HepG2 (cell line): ENCODE measurements around the gene KRTAP3-3. TPM values are rescaled to one million over a fixed set of nuclear protein-coding genes. Genes with fewer than 3 reads are reported as not detected.

Experiments used
- AHR ChIP-seq: IDR thresholded peaks from 2 replicates; pipeline ENCODE4 v1.6.1; 2018; ENCODE audit warnings: missing genetic modification reagents, missing compliant biosample characterization
- BHLHE40 ChIP-seq: IDR thresholded peaks from 2 replicates; pipeline ENCODE4 v1.6.1; 2011; ENCODE audit warnings: low read length, improper control_type of control experiment
- ERF ChIP-seq: IDR thresholded peaks from 2 replicates; pipeline ENCODE4 v1.6.1; 2018; ENCODE audit warnings: missing biosample characterization, missing genetic modification reagents
- HOXA9 ChIP-seq: sonication (generic); formaldehyde crosslinking; IDR thresholded peaks from 2 replicates; pipeline ENCODE4 v1.8.1; 2022; ENCODE audit warnings: missing genetic modification reagents, mild to moderate bottlenecking, moderate library complexity, borderline replicate concordance
- KDM3A ChIP-seq: IDR thresholded peaks from 2 replicates; pipeline ENCODE4 v1.6.1; 2018; ENCODE audit warnings: low read depth, missing compliant biosample characterization
- KDM5A ChIP-seq: fragments of 200-600 bp; sonication (generic); IDR thresholded peaks from 2 replicates; pipeline ENCODE4 v1.7.0; 2018; ENCODE audit warnings: antibody characterized with exemption, mild to moderate bottlenecking, low read length, borderline replicate concordance
- KDM6A ChIP-seq: IDR thresholded peaks from 2 replicates; pipeline ENCODE4 v1.6.1; 2016; ENCODE audit warnings: low read depth
- POLR2G ChIP-seq: fragments of 200-400 bp; formaldehyde crosslinking; IDR thresholded peaks from 2 replicates; pipeline ENCODE4 v1.6.1; 2018; ENCODE audit warnings: mild to moderate bottlenecking, low read depth, low read length, moderate library complexity
- SETDB1 ChIP-seq: sonication (generic); formaldehyde crosslinking; IDR thresholded peaks from 2 replicates; pipeline ENCODE4 v1.5.1; 2020; ENCODE audit warnings: missing genetic modification reagents, mild to moderate bottlenecking, borderline replicate concordance
- SNAI1 ChIP-seq: sonication (generic); formaldehyde crosslinking; IDR thresholded peaks from 2 replicates; pipeline ENCODE4 v1.5.0; 2020; ENCODE audit warnings: mild to moderate bottlenecking, missing genetic modification reagents, borderline replicate concordance
- ZBTB1 ChIP-seq: sonication (generic); formaldehyde crosslinking; IDR thresholded peaks from 2 replicates; pipeline ENCODE4 v1.4.0; 2020; ENCODE audit warnings: missing genetic modification reagents, borderline replicate concordance
- ZNF235 ChIP-seq: sonication (generic); formaldehyde crosslinking; IDR thresholded peaks from 2 replicates; pipeline ENCODE4 v1.8.1; 2023; ENCODE audit warnings: mild to moderate bottlenecking, missing genetic modification reagents, borderline replicate concordance
- ZNF33A ChIP-seq: sonication (generic); formaldehyde crosslinking; IDR thresholded peaks from 2 replicates; pipeline ENCODE4 v1.5.1; 2020; ENCODE audit warnings: missing genetic modification reagents, mild to moderate bottlenecking, moderate library complexity, borderline replicate concordance
- ZNF343 ChIP-seq: sonication (generic); formaldehyde crosslinking; IDR thresholded peaks from 2 replicates; pipeline ENCODE4 v1.4.0; 2020; ENCODE audit warnings: mild to moderate bottlenecking, missing genetic modification reagents
- ZNF557 ChIP-seq: sonication (generic); formaldehyde crosslinking; IDR thresholded peaks from 2 replicates; pipeline ENCODE4 v1.4.0; 2020; ENCODE audit warnings: missing genetic modification reagents
- ZNF607 ChIP-seq: sonication (generic); formaldehyde crosslinking; IDR thresholded peaks from 2 replicates; pipeline ENCODE4 v1.5.1; 2020; ENCODE audit warnings: missing genetic modification reagents, mild to moderate bottlenecking, borderline replicate concordance
- ZNF678 ChIP-seq: sonication (generic); formaldehyde crosslinking; IDR thresholded peaks from 2 replicates; pipeline ENCODE4 v1.4.0; 2020; ENCODE audit warnings: mild to moderate bottlenecking, missing genetic modification reagents
- polyA plus RNA-seq, 8 experiments: library from polyadenylated mRNA; depleted of rRNA in 3 of 8; stranded (reverse) in 7 of 8; unstranded in 1 of 8; fragments of >200 nt; fragmentation: Illumina TruSeq in 4 of 8; extraction: Trizol in 4 of 8; gene quantifications; 2 replicates each; pipeline versions ENCODE4 v1.2.1 to v1.2.3, GENCODE V29; 2011 to 2016; ENCODE audit warnings: low read depth in 4 of 8, missing spikeins in 1 of 8, mixed read lengths in 1 of 8; ENCODE audit not compliant: insufficient read depth in 1 of 8
- total RNA-seq, 5 experiments: library from RNA; depleted of rRNA; stranded (reverse); fragments of >200 nt; fragmentation: Illumina TruSeq; extraction: Trizol; gene quantifications; 2 replicates each; pipeline ENCODE4 v1.2.3, GENCODE V29; 2016; ENCODE audit warnings: low read depth in 1 of 5
- TF ChIP-seq, protein P1 (sequence below): sonication (generic); formaldehyde crosslinking; IDR thresholded peaks from 2 replicates; pipeline ENCODE4 v1.4.0; 2020; ENCODE audit warnings: missing genetic modification reagents
- TF ChIP-seq, protein P2 (sequence below): IDR thresholded peaks from 2 replicates; pipeline ENCODE4 v1.6.1; 2016; ENCODE audit warnings: missing genetic modification reagents, missing compliant biosample characterization
- TF ChIP-seq, protein P3 (sequence below): sonication (generic); formaldehyde crosslinking; IDR thresholded peaks from 2 replicates; pipeline ENCODE4 v1.4.0; 2020; ENCODE audit warnings: missing genetic modification reagents; ENCODE audit errors: not compliant biosample characterization
- TF ChIP-seq, protein P4 (sequence below), 2 experiments: sonication (generic) in 1 of 2; formaldehyde crosslinking in 1 of 2; IDR thresholded peaks; 2 replicates each; pipeline versions ENCODE4 v1.4.0 to v1.6.1; 2018 to 2020; ENCODE audit warnings: missing genetic modification reagents in 2 of 2, borderline replicate concordance in 1 of 2, low read depth in 1 of 2, mild to moderate bottlenecking in 1 of 2, missing biosample characterization in 1 of 2
- TF ChIP-seq, protein P5 (sequence below): sonication (generic); formaldehyde crosslinking; IDR thresholded peaks from 2 replicates; pipeline ENCODE4 v1.4.0; 2020; ENCODE audit warnings: mild to moderate bottlenecking, missing genetic modification reagents

The KRTAP3-3 gene
- total and polyA plus RNA-seq, 2 of the 13 experiments (the other 11 are each of a cell fraction or from before 2014, with no cell fraction given), result not detected

DNA sequence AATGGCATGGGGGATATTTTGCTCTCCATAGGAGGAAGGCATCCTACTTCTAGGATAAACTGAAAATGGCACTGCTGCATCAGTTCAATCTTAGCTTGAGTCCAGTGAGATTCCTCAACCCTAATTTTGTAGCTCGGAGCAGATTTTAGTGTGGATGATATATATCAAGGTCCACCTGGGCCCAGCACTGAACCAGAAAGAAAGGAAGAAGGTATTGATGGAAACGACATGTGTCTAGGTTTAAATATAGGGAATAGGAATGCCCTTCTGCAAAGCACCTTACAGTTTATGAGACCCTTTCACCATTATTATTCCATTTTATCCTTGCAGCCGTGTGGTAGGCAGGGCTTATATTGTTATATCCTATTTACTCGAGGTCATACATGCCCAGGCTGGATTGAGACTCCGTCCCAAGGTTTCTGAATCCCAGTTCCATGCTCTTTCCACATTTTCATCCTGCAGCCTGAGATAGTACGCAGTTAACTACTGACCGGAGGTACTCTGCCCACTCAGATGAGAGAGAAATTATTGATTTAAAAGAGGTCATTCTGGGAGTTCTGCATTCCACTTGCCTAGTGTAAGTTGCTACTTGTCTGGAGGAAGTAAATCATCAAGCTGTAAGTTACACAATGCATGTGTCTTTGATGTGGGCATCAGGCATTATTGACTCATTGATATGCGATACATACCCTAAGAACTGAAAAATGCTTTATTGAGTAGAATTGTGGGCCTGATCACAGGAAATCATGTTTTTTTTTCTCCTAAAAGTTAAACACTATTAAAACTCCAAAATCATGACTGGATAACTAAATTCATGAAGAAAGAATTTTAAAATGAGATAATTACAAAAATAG lies 37.3 kb downstream of the KRTAP3-3 start (continued):
- TF ChIP-seq, protein P1, sequence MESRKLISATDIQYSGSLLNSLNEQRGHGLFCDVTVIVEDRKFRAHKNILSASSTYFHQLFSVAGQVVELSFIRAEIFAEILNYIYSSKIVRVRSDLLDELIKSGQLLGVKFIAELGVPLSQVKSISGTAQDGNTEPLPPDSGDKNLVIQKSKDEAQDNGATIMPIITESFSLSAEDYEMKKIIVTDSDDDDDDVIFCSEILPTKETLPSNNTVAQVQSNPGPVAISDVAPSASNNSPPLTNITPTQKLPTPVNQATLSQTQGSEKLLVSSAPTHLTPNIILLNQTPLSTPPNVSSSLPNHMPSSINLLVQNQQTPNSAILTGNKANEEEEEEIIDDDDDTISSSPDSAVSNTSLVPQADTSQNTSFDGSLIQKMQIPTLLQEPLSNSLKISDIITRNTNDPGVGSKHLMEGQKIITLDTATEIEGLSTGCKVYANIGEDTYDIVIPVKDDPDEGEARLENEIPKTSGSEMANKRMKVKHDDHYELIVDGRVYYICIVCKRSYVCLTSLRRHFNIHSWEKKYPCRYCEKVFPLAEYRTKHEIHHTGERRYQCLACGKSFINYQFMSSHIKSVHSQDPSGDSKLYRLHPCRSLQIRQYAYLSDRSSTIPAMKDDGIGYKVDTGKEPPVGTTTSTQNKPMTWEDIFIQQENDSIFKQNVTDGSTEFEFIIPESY (CRISPR knock-in tag), result peak; percentile 69; the same call in 1 of the 2 replicates
- peak; percentile 19; the same call in 1 of the 2 replicates for TF ChIP-seq ZNF33A (CRISPR knock-in tag)
- TF ChIP-seq, protein P2, sequence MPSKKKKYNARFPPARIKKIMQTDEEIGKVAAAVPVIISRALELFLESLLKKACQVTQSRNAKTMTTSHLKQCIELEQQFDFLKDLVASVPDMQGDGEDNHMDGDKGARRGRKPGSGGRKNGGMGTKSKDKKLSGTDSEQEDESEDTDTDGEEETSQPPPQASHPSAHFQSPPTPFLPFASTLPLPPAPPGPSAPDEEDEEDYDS (CRISPR knock-in tag), result peak; percentile 76
- no peak for TF ChIP-seq ZBTB1
- TF ChIP-seq ERF (CRISPR knock-in tag), result peak; percentile 99
- peak; percentile 32; the same call in 1 of the 2 replicates for TF ChIP-seq KDM5A
- TF ChIP-seq, protein P3, sequence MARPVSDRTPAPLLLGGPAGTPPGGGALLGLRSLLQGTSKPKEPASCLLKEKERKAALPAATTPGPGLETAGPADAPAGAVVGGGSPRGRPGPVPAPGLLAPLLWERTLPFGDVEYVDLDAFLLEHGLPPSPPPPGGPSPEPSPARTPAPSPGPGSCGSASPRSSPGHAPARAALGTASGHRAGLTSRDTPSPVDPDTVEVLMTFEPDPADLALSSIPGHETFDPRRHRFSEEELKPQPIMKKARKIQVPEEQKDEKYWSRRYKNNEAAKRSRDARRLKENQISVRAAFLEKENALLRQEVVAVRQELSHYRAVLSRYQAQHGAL (CRISPR knock-in tag), result no peak
- peak; percentile 47; the same call in 1 of the 2 replicates for TF ChIP-seq AHR (CRISPR knock-in tag)
- TF ChIP-seq KDM3A (CRISPR knock-in tag), result peak; percentile 97
- TF ChIP-seq ZNF557, result peak; percentile 44; the same call in 1 of the 2 replicates
- TF ChIP-seq POLR2G, result peak; percentile 61; the same call in 1 of the 2 replicates
- peak; percentile 47; the same call in 1 of the 2 replicates for TF ChIP-seq BHLHE40
- no peak for TF ChIP-seq ZNF235 (CRISPR knock-in tag)
- no peak for TF ChIP-seq SNAI1 (CRISPR knock-in tag)
- TF ChIP-seq ZNF607 (CRISPR knock-in tag), result peak; percentile 48; the same call in 1 of the 2 replicates
- TF ChIP-seq, protein P4, sequence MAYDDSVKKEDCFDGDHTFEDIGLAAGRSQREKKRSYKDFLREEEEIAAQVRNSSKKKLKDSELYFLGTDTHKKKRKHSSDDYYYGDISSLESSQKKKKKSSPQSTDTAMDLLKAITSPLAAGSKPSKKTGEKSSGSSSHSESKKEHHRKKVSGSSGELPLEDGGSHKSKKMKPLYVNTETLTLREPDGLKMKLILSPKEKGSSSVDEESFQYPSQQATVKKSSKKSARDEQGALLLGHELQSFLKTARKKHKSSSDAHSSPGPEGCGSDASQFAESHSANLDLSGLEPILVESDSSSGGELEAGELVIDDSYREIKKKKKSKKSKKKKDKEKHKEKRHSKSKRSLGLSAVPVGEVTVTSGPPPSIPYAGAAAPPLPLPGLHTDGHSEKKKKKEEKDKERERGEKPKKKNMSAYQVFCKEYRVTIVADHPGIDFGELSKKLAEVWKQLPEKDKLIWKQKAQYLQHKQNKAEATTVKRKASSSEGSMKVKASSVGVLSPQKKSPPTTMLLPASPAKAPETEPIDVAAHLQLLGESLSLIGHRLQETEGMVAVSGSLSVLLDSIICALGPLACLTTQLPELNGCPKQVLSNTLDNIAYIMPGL (CRISPR knock-in tag; IDR thresholded peaks at IDR 0.05; ENCODE audit: borderline replicate concordance in 1 of 2, low read depth in 1 of 2), result peak; percentile 50 to 88; a peak in 2 of 4 replicates
- peak; percentile 94; the same call in 1 of the 2 replicates for TF ChIP-seq HOXA9 (CRISPR knock-in tag)
- TF ChIP-seq KDM6A, result peak; percentile 96
- TF ChIP-seq ZNF678 (CRISPR knock-in tag), result no peak
- no peak for TF ChIP-seq SETDB1 (CRISPR knock-in tag)
- no peak for TF ChIP-seq ZNF343
- TF ChIP-seq, protein P5, sequence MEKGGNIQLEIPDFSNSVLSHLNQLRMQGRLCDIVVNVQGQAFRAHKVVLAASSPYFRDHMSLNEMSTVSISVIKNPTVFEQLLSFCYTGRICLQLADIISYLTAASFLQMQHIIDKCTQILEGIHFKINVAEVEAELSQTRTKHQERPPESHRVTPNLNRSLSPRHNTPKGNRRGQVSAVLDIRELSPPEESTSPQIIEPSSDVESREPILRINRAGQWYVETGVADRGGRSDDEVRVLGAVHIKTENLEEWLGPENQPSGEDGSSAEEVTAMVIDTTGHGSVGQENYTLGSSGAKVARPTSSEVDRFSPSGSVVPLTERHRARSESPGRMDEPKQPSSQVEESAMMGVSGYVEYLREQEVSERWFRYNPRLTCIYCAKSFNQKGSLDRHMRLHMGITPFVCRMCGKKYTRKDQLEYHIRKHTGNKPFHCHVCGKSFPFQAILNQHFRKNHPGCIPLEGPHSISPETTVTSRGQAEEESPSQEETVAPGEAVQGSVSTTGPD (CRISPR knock-in tag), result no peak
